Colonic mucosa (tissue), 4 donors: ENCODE data around the gene CABLES2. TPM values are rescaled to one million over a fixed set of nuclear protein-coding genes. Genes with fewer than 3 reads are reported as not detected.

ENCODE experiments used
- DNase-seq: peaks from one replicate; pipeline ENCODE4 v3.0.0-alpha.2; 2020
- H3K27ac ChIP-seq: fragments of 200-600 bp; one replicate; pipeline ENCODE4 v1.8.0; 2021
- H3K27me3 ChIP-seq: fragments of 200-600 bp; one replicate; pipeline ENCODE4 v1.8.0; 2021
- H3K36me3 ChIP-seq: fragments of 200-600 bp; one replicate; pipeline ENCODE4 v1.8.0; 2021
- H3K4me1 ChIP-seq: fragments of 200-600 bp; one replicate; pipeline ENCODE4 v1.8.0; 2021; ENCODE audit warnings: mild to moderate bottlenecking
- H3K4me3 ChIP-seq: fragments of 200-600 bp; one replicate; pipeline ENCODE4 v1.8.0; 2021
- H3K9ac ChIP-seq, 2 donors: one replicate each; pipeline ENCODE4 v1.7.0; 2013; ENCODE audit warnings: control low read depth in 2 of 2, low read depth in 2 of 2, low read length in 2 of 2
- H3K9me3 ChIP-seq: fragments of 200-600 bp; one replicate; pipeline ENCODE4 v1.8.0; 2021
- intact Hi-C: fragments of 100-400 bp; cut with DNase I; formaldehyde crosslinking; loops from one replicate; pipeline ENCODE4 v1.14.1; 2022
- total RNA-seq, 2 donors: library from RNA; stranded (reverse); fragmentation: NEBNext Ultra II Directional in 1 of 2; extraction: Animal tissue kit (Norgen Biotek cat#: 25700) in 1 of 2; gene quantifications; one replicate each; pipeline ENCODE4 v1.2.1, GENCODE V29; 2021
- TF ChIP-seq, protein P1 (sequence below): fragments of 200-600 bp; IDR thresholded peaks from one replicate; pipeline ENCODE4 v1.8.0; 2022; ENCODE audit warnings: antibody characterized with exemption, mild to moderate bottlenecking
- donor health status: healthy.
- donor health status: DM: no; HTN: no; CAD: no.
- donor health status: DM: no; HTN: no; CAD: no.

The CABLES2 gene
- total RNA-seq, 2 donors from 2014 or later = 7.8 to 10.5 TPM

DNA sequence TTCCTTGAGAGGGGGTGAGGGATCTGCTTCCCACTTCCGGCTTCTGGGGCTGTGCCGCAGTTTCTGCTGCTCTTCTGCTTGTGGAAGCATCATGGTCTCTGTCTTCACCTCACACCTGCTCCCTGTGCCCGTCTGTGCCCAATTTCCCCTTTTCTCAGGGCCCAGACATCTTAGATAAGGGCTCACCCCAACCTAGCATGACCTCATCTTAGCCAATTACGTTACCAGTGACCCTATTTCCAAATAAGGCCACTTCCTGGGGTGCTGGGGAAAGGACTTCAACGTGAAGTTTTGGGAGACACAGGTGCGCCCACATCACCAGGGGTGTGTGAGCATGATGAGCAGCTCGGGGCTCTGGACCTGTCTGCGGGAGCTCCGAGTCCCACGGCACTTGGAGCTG, 41.0 kb upstream of the CABLES2 start:
- intact Hi-C loops = no loop called here
- no peak overlapping the region for H3K27ac ChIP-seq
- TF ChIP-seq, protein P1, sequence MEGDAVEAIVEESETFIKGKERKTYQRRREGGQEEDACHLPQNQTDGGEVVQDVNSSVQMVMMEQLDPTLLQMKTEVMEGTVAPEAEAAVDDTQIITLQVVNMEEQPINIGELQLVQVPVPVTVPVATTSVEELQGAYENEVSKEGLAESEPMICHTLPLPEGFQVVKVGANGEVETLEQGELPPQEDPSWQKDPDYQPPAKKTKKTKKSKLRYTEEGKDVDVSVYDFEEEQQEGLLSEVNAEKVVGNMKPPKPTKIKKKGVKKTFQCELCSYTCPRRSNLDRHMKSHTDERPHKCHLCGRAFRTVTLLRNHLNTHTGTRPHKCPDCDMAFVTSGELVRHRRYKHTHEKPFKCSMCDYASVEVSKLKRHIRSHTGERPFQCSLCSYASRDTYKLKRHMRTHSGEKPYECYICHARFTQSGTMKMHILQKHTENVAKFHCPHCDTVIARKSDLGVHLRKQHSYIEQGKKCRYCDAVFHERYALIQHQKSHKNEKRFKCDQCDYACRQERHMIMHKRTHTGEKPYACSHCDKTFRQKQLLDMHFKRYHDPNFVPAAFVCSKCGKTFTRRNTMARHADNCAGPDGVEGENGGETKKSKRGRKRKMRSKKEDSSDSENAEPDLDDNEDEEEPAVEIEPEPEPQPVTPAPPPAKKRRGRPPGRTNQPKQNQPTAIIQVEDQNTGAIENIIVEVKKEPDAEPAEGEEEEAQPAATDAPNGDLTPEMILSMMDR = no peak
- no peak for DNase-seq
- no peak overlapping the region for H3K4me3 ChIP-seq
- no peaks in the 10 kb centered on the region for H3K4me1 ChIP-seq
- H3K36me3 ChIP-seq = no peaks in the 10 kb centered on the region
- no peaks in the 10 kb centered on the region for H3K27me3 ChIP-seq
- H3K9ac ChIP-seq = no peak overlapping the region
- H3K9me3 ChIP-seq = no peaks in the 10 kb centered on the region

DNA sequence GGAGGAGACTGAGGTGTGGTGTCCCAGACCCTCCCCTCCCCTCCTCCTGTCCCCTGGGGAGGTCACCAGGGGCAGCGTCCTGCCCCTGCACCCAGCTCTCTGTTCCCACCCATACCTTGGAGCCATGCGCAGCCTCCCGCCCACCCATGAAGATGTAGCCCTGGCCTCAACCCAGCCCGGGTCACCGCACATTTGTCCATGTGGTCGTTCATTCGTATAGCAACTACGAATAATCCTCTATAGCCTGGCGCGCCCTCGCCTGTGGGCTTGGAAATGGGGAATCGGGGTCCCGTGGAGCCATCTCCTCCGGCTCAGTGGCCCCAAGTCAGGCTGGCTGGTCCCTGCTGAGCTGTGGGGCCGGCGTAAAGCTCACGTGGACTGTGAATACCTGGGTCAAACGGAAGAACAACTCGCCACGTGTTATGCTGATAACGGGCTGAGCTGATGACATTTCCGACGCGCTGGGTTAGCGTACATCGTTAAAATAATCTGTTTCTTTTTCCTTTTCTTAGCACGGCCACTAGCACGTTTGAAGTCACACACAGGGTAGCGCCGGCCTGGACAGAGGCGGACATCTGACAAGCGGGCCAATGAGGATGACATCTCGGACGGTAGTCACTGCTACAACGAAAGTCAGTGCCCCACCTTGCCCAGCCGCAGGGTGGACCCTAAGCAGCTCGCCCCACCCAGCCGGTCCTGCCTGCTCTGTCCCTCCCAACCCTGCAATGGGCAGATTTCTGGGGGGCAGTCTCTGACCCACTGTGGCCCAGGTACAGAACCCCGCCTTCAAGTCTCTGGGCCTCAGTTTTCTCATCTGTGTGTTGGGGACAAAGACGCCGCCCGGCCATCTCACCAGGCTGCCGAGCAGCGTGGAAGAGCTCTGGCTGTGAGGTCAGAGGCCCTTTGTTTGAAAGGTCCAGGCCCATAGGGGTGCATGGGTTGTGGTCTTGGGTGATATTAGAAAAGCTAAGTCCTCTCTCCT, 40.1 kb upstream of the CABLES2 start:
- intact Hi-C loops = no loop called here
- Histone ChIP-seq H3K9ac (no peak overlapping the region), H3K4me3 (no peak overlapping the region), H3K27ac (no peak overlapping the region), H3K27me3 (no peaks in the 10 kb centered on the region), H3K9me3 (no peaks in the 10 kb centered on the region), H3K36me3 (no peaks in the 10 kb centered on the region), H3K4me1 (no peaks in the 10 kb centered on the region)
- TF ChIP-seq, protein P1 = no peak
- DNase-seq = no peak

DNA sequence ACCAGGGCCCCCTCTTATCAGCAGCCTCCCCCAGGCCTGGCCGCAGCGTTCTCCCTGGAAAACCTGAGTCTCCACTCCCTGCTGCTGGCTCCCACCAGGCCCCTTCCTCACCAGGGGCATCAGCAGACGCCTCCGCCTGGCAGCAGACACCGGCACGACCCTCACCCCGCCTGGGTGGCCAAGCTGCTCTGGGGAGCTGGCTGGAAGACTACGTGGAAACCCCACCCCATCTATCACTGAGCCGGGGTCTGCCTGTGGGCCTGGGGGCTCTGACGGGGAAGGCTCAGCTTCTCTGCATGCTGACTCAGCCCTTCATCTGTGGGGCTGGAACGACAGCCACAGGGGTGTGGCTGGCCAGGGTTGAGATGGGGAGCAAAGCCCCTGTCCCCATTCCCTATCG, 39.4 kb upstream of the CABLES2 start:
- Histone ChIP-seq H3K9ac (no peak overlapping the region), H3K9me3 (no peaks in the 10 kb centered on the region), H3K27me3 (no peaks in the 10 kb centered on the region), H3K27ac (no peak overlapping the region), H3K4me1 (no peaks in the 10 kb centered on the region), H3K36me3 (no peaks in the 10 kb centered on the region), H3K4me3 (no peak overlapping the region)
- DNase-seq = no peak
- TF ChIP-seq, protein P1 = no peak
- intact Hi-C loops = no loop called here

DNA sequence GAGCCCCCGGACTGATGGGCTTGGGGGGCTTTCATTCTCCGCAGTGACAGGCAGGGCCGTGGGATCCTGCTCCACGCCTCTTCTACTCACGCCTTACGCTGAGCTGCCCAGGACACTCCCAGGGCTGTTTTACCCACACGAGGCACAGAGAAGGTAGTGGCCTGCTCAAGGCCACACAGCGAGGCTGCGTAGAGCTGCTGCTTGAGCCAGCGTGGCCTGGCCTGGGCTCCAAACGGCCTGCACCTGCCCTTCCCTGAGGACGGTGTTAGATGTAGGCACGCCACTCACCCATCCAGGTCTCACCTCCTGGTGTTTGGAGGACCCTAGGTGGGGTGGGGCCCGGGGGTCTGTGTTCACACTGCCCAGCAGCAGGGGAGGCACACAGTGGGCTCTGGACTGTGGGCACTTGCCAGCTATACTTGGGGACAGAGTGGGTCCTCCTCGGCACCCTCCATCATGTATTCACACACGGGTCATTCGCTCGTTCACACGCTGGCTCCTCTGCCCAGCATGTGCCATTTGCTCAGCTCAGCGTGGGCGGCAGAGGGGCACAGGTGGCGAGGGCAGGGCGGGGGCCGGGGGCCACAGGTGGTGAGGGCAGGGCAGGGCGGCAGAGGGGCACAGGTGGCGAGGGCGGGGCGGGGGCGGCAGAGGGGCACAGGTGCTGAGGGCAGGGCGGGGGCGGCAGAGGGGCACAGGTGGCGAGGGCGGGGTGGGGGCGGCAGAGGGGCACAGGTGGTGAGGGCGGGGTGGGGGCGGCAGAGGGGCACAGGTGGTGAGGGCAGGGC, 38.7 kb upstream of the CABLES2 start:
- intact Hi-C loops = no loop called here
- H3K9ac ChIP-seq = no peak overlapping the region
- no peak overlapping the region for H3K27ac ChIP-seq
- DNase-seq = no peak
- H3K4me3 ChIP-seq = no peak overlapping the region
- no peaks in the 10 kb centered on the region for H3K4me1 ChIP-seq
- no peaks in the 10 kb centered on the region for H3K27me3 ChIP-seq
- no peaks in the 10 kb centered on the region for H3K9me3 ChIP-seq
- TF ChIP-seq, protein P1 = no peak
- no peaks in the 10 kb centered on the region for H3K36me3 ChIP-seq

DNA sequence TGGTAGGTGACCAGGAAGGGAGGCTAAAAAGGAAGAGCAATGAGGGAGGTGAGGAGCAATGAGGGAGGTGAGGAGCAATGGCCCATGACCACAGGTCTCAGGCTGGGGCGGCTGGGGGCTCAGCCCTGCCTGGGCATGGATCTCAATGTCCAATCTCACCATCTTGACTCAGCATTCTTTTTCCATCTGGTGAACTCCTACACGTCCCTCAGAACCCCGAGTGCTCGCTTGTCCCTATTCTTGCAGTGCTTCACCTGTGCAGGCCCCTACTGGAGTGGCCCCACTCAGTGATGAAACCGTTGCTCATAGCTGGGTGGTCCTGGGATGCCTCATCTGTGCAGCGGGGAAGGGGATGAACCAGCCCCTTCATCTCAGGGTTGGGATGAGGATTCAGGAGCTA, 37.2 kb upstream of the CABLES2 start:
- Histone ChIP-seq H3K9me3 (no peaks in the 10 kb centered on the region), H3K4me1 (no peaks in the 10 kb centered on the region), H3K27me3 (no peaks in the 10 kb centered on the region), H3K9ac (no peak overlapping the region), H3K36me3 (no peaks in the 10 kb centered on the region), H3K27ac (no peak overlapping the region), H3K4me3 (no peak overlapping the region)
- TF ChIP-seq, protein P1 = no peak
- intact Hi-C loops = no loop called here
- no peak for DNase-seq
